Right kidney (tissue), 1 donor: Measurements from ENCODE around the gene KCNQ5.
"Not testable (repeated sequence)": the region's sequence is repeated elsewhere in the genome, so short reads cannot be mapped to it uniquely, and the experiment has no call there.

ENCODE experiments used
- DNase-seq: peaks from one replicate; pipeline ENCODE4 v3.0.0-alpha.2; 2016

Gene KCNQ5

GRCh38 chr6:72955666-72956065, 333.8 kb downstream of the KCNQ5 start:
- no peak for DNase-seq

GRCh38 chr6:72956272-72956671, 334.4 kb downstream of the KCNQ5 start:
- no peak for DNase-seq

GRCh38 chr6:72959821-72960220, 338.0 kb downstream of the KCNQ5 start:
- no peak for DNase-seq

GRCh38 chr6:72963946-72964345, 342.1 kb downstream of the KCNQ5 start:
- DNase-seq = no peak

DNA sequence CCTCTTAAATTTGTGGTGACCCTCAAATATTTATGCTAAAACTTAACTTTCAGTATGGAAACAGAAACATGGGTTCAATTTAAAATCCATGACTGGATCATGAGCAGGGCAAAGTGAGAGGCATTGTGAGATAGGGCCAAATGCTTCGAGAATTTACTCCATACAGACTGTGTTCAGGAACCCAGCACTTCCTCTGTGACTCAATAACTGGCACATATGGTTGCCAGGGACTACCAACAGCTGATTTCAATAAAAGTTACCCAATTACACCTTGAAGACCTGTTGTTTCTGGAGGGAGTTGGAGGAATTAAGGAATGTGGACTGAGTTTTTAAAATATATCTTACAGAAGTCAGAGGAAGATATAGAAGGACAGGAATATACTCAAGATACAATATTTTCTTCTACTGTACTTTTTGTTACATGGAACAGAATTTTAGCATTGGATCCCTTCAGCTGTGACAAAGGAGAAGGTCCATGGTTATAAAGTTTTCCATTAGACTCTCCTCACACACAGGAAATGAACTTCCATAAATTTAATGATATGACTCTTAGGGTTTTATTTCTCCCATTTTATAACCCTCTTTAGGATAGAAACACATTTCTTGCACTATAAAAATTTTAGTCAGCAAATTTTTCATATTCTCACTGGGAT, 344.9 kb downstream of the KCNQ5 start:
- no peak for DNase-seq

DNA sequence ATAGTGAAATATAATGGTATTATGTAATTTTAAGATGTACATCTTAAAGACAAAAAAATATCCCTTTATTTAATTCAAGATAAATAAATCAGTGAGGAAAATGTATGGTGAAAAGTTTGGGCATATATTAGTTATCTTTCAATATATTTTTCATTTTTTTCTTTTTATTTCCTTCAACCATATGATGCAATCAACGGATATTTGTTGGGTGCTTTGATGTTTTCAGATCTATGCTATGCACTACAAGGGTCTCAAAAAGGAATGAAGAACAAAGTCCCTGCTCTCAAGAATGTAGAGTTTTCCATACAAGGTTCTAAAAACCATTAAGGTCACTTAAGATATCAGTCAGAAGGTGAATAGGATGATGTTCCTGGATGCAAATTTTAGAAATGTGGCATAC, 345.5 kb downstream of the KCNQ5 start:
- no peak for DNase-seq

DNA sequence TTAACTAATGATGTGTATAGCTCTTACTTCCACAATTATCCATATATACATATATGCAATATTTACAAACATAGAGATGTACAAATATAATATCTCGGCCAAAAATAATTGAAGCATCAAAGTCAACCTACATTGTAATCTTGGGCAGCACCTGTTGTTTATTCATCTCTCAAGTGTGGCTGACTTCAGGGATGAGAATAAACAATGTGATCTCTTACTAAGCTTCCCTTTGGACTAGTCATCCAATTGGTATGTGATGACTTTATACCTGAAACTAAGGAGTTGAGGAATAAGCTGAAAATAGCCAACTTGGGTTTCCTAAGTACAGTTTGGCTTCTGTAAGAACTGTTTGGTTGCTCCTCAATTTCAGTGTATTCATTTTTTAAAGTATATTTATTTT, 346.8 kb downstream of the KCNQ5 start:
- DNase-seq = no peak

DNA sequence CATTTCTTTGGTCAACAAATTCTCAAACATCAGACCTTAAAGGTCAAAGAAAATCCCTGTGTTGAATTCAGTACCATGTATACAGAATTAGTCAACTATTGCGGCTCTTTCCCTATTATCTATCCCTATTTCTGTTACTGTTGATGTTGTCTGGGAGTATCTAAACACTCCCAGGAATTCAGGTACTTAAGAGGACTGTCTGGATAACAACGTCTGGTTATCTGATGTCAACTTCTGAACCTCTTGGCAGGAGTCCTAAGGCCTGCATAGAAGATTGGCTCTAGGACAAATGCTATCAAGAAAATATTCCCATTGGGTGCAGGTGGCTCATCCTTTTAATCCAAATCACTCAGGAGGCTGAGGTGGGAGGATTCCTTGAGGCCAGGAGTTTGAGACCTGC, 347.8 kb downstream of the KCNQ5 start:
- DNase-seq = no peak

DNA sequence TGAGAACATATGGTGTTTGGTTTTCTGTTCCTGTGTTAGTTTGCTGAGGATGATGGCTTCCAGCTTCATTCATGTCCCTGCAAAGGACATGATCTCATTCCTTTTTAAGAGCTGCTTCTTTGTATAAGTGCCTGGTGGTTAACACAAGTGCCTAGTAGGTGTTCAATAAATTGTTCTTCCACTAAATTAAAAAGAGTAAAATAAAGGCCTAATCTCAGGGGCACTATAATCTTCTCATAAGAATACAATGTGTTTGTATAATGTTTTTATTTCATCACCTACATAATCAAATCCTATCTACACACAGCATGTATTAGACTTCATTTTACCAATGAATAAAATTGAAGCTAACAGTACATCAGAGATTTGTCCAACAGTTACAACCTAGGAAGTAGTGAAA, 350.7 kb downstream of the KCNQ5 start:
- no peak for DNase-seq

GRCh38 chr6:72974276-72974675, 352.4 kb downstream of the KCNQ5 start:
- DNase-seq = no peak

DNA sequence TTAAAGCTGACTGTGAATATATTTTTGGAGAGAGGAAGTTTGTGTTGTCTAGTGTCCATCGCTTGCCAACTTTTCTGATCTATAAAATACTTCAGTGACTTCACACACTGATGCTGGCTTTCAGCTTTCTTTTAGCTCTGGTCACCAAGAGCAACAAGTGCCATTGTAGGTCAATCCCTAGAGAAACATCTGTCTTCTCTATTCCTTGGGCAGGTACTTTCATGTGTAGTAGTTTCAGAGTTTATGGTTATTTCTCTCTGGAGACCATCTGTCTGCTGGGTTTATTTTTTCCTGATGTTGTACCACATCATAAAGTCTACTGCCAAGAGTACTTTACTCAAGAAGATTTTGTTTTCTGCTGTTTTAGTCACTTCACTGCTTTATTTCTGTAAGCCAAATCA, 353.5 kb downstream of the KCNQ5 start:
- no peak for DNase-seq

GRCh38 chr6:72976484-72976883, 354.6 kb downstream of the KCNQ5 start:
- DNase-seq = no peak

DNA sequence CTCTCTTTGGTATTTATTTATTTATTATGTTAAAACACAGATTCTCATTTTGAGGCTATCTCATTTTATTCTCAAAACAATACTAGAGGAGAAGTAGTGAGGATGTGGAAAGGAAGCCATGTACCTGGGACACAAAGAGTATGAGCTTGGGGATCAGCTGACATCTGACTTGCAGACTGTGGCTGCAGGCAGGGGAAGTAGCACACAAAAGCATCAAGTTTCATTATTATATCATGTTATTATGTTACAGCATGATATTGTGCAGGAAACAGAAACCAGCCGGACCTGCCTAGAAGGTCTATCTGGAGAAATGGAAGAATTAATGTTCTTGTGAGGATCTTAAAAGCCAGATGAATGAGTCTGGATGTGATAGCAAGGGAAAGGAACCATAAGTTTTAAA, 355.2 kb downstream of the KCNQ5 start:
- DNase-seq = no peak

DNA sequence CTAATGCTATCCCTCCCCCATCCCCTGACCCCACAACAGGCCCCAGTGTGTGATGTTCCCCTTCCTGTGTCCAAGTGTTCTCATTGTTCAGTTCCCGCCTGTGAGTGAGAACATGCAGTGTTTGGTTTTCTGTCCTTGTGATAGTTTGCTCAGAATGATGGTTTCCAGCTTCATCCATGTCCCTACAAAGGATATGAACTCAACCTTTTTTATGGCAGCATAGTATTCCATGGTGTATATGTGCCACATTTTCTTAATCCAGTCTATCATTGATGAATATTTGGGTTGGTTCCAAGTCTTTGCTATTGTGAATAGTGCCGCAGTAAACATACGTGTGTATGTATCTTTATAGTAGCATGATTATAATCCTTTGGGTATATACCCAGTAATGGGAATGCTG, 356.9 kb downstream of the KCNQ5 start:
- not testable (repeated sequence) for DNase-seq

- not testable (repeated sequence) for DNase-seq
Observed at GRCh38 chr6:72984189-72984831, 362.4 kb downstream of the KCNQ5 start.

- no peak for DNase-seq
Observed at GRCh38 chr6:72984981-72985665, 363.3 kb downstream of the KCNQ5 start.

DNA sequence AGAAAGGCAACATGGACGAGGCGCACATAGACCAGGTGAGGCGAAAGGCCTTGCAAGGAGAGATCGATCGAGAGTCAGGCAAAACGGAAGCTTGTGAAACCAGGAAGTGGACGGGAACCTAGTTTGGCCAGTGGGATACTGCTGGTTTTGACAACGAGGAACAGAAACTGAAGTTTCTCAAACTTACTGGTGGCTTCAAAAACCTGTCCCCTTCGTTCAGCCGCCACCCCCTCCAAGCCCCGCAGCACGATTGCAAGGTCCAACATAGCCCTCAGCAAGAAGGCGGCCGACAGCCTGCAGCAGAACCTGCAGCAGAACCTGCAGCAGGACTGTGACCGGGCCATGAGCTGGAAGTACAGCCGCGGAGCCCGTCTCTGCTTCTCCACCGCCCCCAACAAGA, 365.4 kb downstream of the KCNQ5 start:
- DNase-seq = no peak

DNA sequence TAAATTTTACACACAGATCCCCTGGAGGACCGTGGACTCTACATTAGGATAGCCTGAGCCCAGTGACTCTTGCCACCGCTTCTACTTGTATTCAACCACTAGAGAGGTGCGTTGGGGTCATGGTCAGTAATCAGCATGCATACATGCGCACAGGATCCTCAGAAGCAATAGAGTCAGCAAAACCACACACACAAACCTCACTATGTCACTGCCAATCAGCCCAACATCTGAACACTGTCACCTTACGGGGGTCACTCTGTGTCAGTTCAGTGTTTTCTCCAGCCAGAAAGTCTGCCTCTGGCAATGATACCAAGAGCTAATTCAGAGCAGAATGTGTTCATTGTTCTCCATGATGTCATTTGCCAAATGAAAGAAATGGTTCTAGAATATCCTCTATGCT, 378.1 kb downstream of the KCNQ5 start:
- no peak for DNase-seq

- no peak for DNase-seq
Observed at GRCh38 chr6:73000460-73000859, 378.6 kb downstream of the KCNQ5 start.

GRCh38 chr6:73002588-73002987, 380.7 kb downstream of the KCNQ5 start:
- DNase-seq = no peak

DNA sequence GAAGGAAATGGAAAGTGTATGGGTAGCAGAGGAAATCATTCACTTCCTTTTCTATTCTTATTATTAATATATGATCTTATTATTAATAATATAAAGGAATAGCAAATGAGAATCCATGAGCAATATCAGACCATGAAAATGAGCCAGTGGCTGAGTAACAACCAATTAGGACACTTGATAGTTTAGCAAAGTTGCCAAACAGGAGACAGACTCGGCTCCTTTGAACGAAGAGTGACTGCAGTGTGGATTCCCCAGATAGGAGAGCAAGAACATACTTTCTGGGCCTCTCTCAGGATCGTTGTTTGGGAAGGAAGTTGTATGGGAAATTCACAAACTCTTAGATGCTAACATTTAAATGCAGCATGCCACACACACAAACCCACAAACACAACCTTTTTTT, 381.4 kb downstream of the KCNQ5 start:
- DNase-seq = no peak

- no peak for DNase-seq
Observed at GRCh38 chr6:73004231-73004630, 382.4 kb downstream of the KCNQ5 start.

DNA sequence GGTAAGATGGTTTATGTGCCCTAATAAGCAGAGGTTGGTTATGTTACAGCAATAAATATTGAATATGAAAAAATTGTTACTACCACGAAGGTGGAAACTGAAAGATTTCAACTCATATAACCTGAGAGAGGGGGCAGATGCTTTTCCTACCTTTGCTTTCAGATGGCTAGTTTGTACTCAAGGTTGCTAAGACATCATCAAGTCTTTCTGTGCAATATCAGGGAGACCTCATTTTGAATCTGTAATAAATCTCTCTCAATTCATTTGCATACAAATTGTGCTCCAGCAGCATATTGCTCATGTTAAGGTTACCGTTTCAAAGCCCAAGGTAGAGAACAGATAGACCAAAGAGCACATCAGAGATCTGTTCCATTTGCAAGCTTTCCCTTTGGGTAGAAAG, 383.0 kb downstream of the KCNQ5 start:
- DNase-seq = no peak

- DNase-seq = no peak
Observed at GRCh38 chr6:73006146-73006545, 384.3 kb downstream of the KCNQ5 start.
